ENCODE data around the gene PHOX2A.
"Not testable (repeated sequence)": the region's sequence is repeated elsewhere in the genome, so short reads cannot be mapped to it uniquely, and the experiment has no call there.

The PHOX2A gene

GRCh38 chr11:72202571-72202970 is 41.4 kb downstream of the PHOX2A start:
- H3K36me3 ChIP-seq (replicated peaks in 1 of 2; ENCODE audit: control insufficient read depth in 2 of 2, insufficient read depth in 2 of 2, low read length in 2 of 2) = no peaks in the 10 kb centered on the region
- no peak overlapping the region for H3K14ac ChIP-seq (ENCODE audit: low read length)
- no peaks in the 10 kb centered on the region for H3K4me1 ChIP-seq (ENCODE audit: control insufficient read depth in 2 of 2, insufficient read depth in 1 of 2, low read depth in 1 of 2, low read length in 2 of 2)
- no peak overlapping the region for H2BK5ac ChIP-seq (ENCODE audit: low read length)
- whole genome bisulfite sequencing, 2 donors (ENCODE audit: extremely low coverage in 2 of 2, insufficient read length in 2 of 2, insufficient replicate concordance in 1 of 2) = no CpG with 5 or more reads among the region's 6 CpGs
- no peak overlapping the region for H3K27ac ChIP-seq (replicated peaks; ENCODE audit: low read length)
- no peaks in the 10 kb centered on the region for H3K9me3 ChIP-seq (replicated peaks in 1 of 2; ENCODE audit: control insufficient read depth in 2 of 2, insufficient read depth in 1 of 2, low read depth in 1 of 2, low read length in 2 of 2)
- H4K91ac ChIP-seq (ENCODE audit: low read depth, low read length, poor library complexity) = no peak overlapping the region
- no peak overlapping the region for H2AK5ac ChIP-seq (ENCODE audit: low read depth, low read length)
- no peak overlapping the region for H4K8ac ChIP-seq (ENCODE audit: low read depth, low read length)
- DNase-seq (ENCODE audit: low spot score) = no peak
- H3K79me1 ChIP-seq (ENCODE audit: low read depth, low read length) = peaks cover 2% of the 10 kb centered on the region
- no peak overlapping the region for H3K4ac ChIP-seq (ENCODE audit: low read length)
- H2BK12ac ChIP-seq (ENCODE audit: low read length) = no peak overlapping the region
- no peak overlapping the region for H3K4me3 ChIP-seq (ENCODE audit: low read length in 2 of 2)
- H3K23ac ChIP-seq (ENCODE audit: low read depth, low read length, poor library complexity) = no peak overlapping the region
- no peak overlapping the region for H3K9ac ChIP-seq (ENCODE audit: low read depth, low read length, poor library complexity)
- H3K18ac ChIP-seq (ENCODE audit: low read length) = no peak overlapping the region
- H2AFZ ChIP-seq (ENCODE audit: low read length) = no peak overlapping the region
- no peak overlapping the region for H2BK120ac ChIP-seq (ENCODE audit: low read depth, low read length)
- H2BK15ac ChIP-seq (ENCODE audit: low read length) = no peak overlapping the region
- H3K27me3 ChIP-seq (ENCODE audit: control insufficient read depth in 3 of 3, insufficient read depth in 3 of 3, low read depth in 1 of 3, low read length in 3 of 3) = no peaks in the 10 kb centered on the region
- no peak overlapping the region for H3K4me2 ChIP-seq (ENCODE audit: insufficient read depth, low read length, poor library complexity, severe bottlenecking)

DNA sequence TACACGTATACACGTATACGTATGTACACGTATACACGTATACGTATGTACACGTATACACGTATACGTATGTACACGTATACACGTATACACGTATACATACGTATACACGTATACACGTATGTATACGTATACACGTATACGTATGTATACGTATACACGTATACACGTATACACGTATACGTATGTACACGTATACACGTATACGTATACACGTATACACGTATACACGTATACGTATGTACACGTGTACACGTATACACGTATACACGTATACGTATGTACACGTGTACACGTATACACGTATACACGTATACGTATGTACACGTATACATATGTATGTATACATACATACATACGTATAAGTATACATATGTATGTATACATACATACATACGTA is 42.5 kb downstream of the PHOX2A start:
- not testable (repeated sequence) for H2AK5ac ChIP-seq (ENCODE audit: low read depth, low read length); H4K8ac ChIP-seq (ENCODE audit: low read depth, low read length); H2BK15ac ChIP-seq (ENCODE audit: low read length); H3K9ac ChIP-seq (ENCODE audit: low read depth, low read length, poor library complexity); H3K9me3 ChIP-seq (replicated peaks in 1 of 2; ENCODE audit: control insufficient read depth in 2 of 2, insufficient read depth in 1 of 2, low read depth in 1 of 2, low read length in 2 of 2); H3K14ac ChIP-seq (ENCODE audit: low read length); H2BK5ac ChIP-seq (ENCODE audit: low read length); H3K18ac ChIP-seq (ENCODE audit: low read length); H3K4ac ChIP-seq (ENCODE audit: low read length); H2BK120ac ChIP-seq (ENCODE audit: low read depth, low read length); H3K4me1 ChIP-seq (ENCODE audit: control insufficient read depth in 2 of 2, insufficient read depth in 1 of 2, low read depth in 1 of 2, low read length in 2 of 2); H3K4me3 ChIP-seq (ENCODE audit: low read length in 2 of 2); DNase-seq (ENCODE audit: low spot score); H3K27ac ChIP-seq (replicated peaks; ENCODE audit: low read length); H3K36me3 ChIP-seq (replicated peaks in 1 of 2; ENCODE audit: control insufficient read depth in 2 of 2, insufficient read depth in 2 of 2, low read length in 2 of 2); H3K23ac ChIP-seq (ENCODE audit: low read depth, low read length, poor library complexity); H4K91ac ChIP-seq (ENCODE audit: low read depth, low read length, poor library complexity); H2BK12ac ChIP-seq (ENCODE audit: low read length); H3K27me3 ChIP-seq (ENCODE audit: control insufficient read depth in 3 of 3, insufficient read depth in 3 of 3, low read depth in 1 of 3, low read length in 3 of 3); H3K4me2 ChIP-seq (ENCODE audit: insufficient read depth, low read length, poor library complexity, severe bottlenecking); H2AFZ ChIP-seq (ENCODE audit: low read length); H3K79me1 ChIP-seq (ENCODE audit: low read depth, low read length)
- no CpG with 5 or more reads among the region's 43 CpGs for WGBS, 2 donors (ENCODE audit: extremely low coverage in 2 of 2, insufficient read length in 2 of 2, insufficient replicate concordance in 1 of 2)

- Histone ChIP-seq H2BK5ac (ENCODE audit: low read length) (no peak overlapping the region), H3K9ac (ENCODE audit: low read depth, low read length, poor library complexity) (no peak overlapping the region), H3K23ac (ENCODE audit: low read depth, low read length, poor library complexity) (no peak overlapping the region), H4K8ac (ENCODE audit: low read depth, low read length) (no peak overlapping the region), H3K4me3 (ENCODE audit: low read length in 2 of 2) (no peak overlapping the region), H2BK12ac (ENCODE audit: low read length) (no peak overlapping the region), H2BK120ac (ENCODE audit: low read depth, low read length) (peak overlapping the region; percentile 35), H3K4me2 (ENCODE audit: insufficient read depth, low read length, poor library complexity, severe bottlenecking) (no peak overlapping the region), H3K9me3 (replicated peaks in 1 of 2; ENCODE audit: control insufficient read depth in 2 of 2, insufficient read depth in 1 of 2, low read depth in 1 of 2, low read length in 2 of 2) (no peaks in the 10 kb centered on the region), H3K4me1 (ENCODE audit: control insufficient read depth in 2 of 2, insufficient read depth in 1 of 2, low read depth in 1 of 2, low read length in 2 of 2) (peaks cover 3 to 10% of the 10 kb centered on the region in 2 donors), H4K91ac (ENCODE audit: low read depth, low read length, poor library complexity) (no peak overlapping the region), H3K79me1 (ENCODE audit: low read depth, low read length) (peaks cover 2% of the 10 kb centered on the region), H2AFZ (ENCODE audit: low read length) (no peak overlapping the region), H3K27ac (replicated peaks; ENCODE audit: low read length) (no peak overlapping the region), H3K36me3 (replicated peaks in 1 of 2; ENCODE audit: control insufficient read depth in 2 of 2, insufficient read depth in 2 of 2, low read length in 2 of 2) (no peaks in the 10 kb centered on the region), H3K27me3 (ENCODE audit: control insufficient read depth in 3 of 3, insufficient read depth in 3 of 3, low read depth in 1 of 3, low read length in 3 of 3) (peaks cover 0 to 7% (median 0%) of the 10 kb centered on the region in 3 experiments), H3K14ac (ENCODE audit: low read length) (no peak overlapping the region), H2AK5ac (ENCODE audit: low read depth, low read length) (no peak overlapping the region), H2BK15ac (ENCODE audit: low read length) (no peak overlapping the region), H3K4ac (ENCODE audit: low read length) (no peak overlapping the region), H3K18ac (ENCODE audit: low read length) (no peak overlapping the region)
- no CpG with 5 or more reads among the region's 12 CpGs for WGBS, 2 donors (ENCODE audit: extremely low coverage in 2 of 2, insufficient read length in 2 of 2, insufficient replicate concordance in 1 of 2)
- no peak for DNase-seq (ENCODE audit: low spot score)
These were observed 48.3 kb downstream of the PHOX2A start for GRCh38 chr11:72195518-72196270.

- Histone ChIP-seq H4K8ac (ENCODE audit: low read depth, low read length) (no peak within 1 kb of the TSS), H3K4ac (ENCODE audit: low read length) (no peak within 1 kb of the TSS), H3K18ac (ENCODE audit: low read length) (peak within 1 kb of the TSS; percentile 57), H3K9me3 (replicated peaks in 1 of 2; ENCODE audit: control insufficient read depth in 2 of 2, insufficient read depth in 1 of 2, low read depth in 1 of 2, low read length in 2 of 2) (no peaks in the 10 kb centered on the region), H2AK5ac (ENCODE audit: low read depth, low read length) (peak within 1 kb of the TSS; percentile 61), H2AFZ (ENCODE audit: low read length) (peak within 1 kb of the TSS; percentile 66), H3K4me3 (ENCODE audit: low read length in 2 of 2) (peak within 1 kb of the TSS in 1 of 2 donors; percentile 33), H2BK15ac (ENCODE audit: low read length) (no peak within 1 kb of the TSS), H3K14ac (ENCODE audit: low read length) (no peak within 1 kb of the TSS), H3K4me1 (ENCODE audit: control insufficient read depth in 2 of 2, insufficient read depth in 1 of 2, low read depth in 1 of 2, low read length in 2 of 2) (peaks cover 3 to 16% of the 10 kb centered on the region in 2 donors), H2BK12ac (ENCODE audit: low read length) (peak within 1 kb of the TSS; percentile 73), H2BK120ac (ENCODE audit: low read depth, low read length) (no peak within 1 kb of the TSS), H3K4me2 (ENCODE audit: insufficient read depth, low read length, poor library complexity, severe bottlenecking) (no peak within 1 kb of the TSS), H3K79me1 (ENCODE audit: low read depth, low read length) (no peaks in the 10 kb centered on the region), H3K36me3 (replicated peaks in 1 of 2; ENCODE audit: control insufficient read depth in 2 of 2, insufficient read depth in 2 of 2, low read length in 2 of 2) (no peaks in the 10 kb centered on the region), H3K9ac (ENCODE audit: low read depth, low read length, poor library complexity) (no peak within 1 kb of the TSS), H2BK5ac (ENCODE audit: low read length) (no peak within 1 kb of the TSS), H3K27ac (replicated peaks; ENCODE audit: low read length) (peak within 1 kb of the TSS; percentile 16), H4K91ac (ENCODE audit: low read depth, low read length, poor library complexity) (no peak within 1 kb of the TSS), H3K23ac (ENCODE audit: low read depth, low read length, poor library complexity) (no peak within 1 kb of the TSS), H3K27me3 (ENCODE audit: control insufficient read depth in 3 of 3, insufficient read depth in 3 of 3, low read depth in 1 of 3, low read length in 3 of 3) (peaks cover 0 to 17% (median 0%) of the 10 kb centered on the region in 3 experiments)
- peak; percentile 14 for DNase-seq (ENCODE audit: low spot score)
- WGBS, 2 donors (ENCODE audit: extremely low coverage in 2 of 2, insufficient read length in 2 of 2, insufficient replicate concordance in 1 of 2) = no CpG with 5 or more reads among the region's 5 CpGs
These were observed 52.0 kb downstream of the PHOX2A start, which contains the start of gene FOLR1 for GRCh38 chr11:72191961-72192381. FOLR1 (plus strand) TSS chr11:72192140; CDS start chr11:72192174, 34 bp downstream.
